Left ventricle myocardium inferior (tissue), 1 donor: ENCODE data around the gene CXCL13. TPM values are rescaled to one million over a fixed set of nuclear protein-coding genes. Genes with fewer than 3 reads are reported as not detected.
"Not testable (repeated sequence)": the region's sequence is repeated elsewhere in the genome, so short reads cannot be mapped to it uniquely, and the experiment has no call there.

ENCODE experiments used
- DNase-seq: peaks from one replicate; pipeline ENCODE4 v3.0.0-alpha.2; 2020
- H3K27ac ChIP-seq: fragments of 200-600 bp; replicated peaks from 2 replicates; pipeline ENCODE4 v1.8.0; 2021
- H3K27me3 ChIP-seq: fragments of 200-600 bp; 2 replicates; pipeline ENCODE4 v1.8.0; 2021; ENCODE audit warnings: low read depth
- H3K36me3 ChIP-seq: fragments of 200-600 bp; 2 replicates; pipeline ENCODE4 v1.8.0; 2021
- H3K4me1 ChIP-seq: fragments of 200-600 bp; 2 replicates; pipeline ENCODE4 v1.8.0; 2021
- H3K4me3 ChIP-seq: fragments of 200-600 bp; 2 replicates; pipeline ENCODE4 v1.8.0; 2021; ENCODE audit warnings: mild to moderate bottlenecking, moderate library complexity
- H3K9me3 ChIP-seq: fragments of 200-600 bp; replicated peaks from 2 replicates; pipeline ENCODE4 v1.8.0; 2021
- CTCF ChIP-seq: fragments of 200-600 bp; IDR thresholded peaks from 2 replicates; pipeline ENCODE4 v1.8.0; 2021; ENCODE audit warnings: antibody characterized with exemption, mild to moderate bottlenecking, borderline replicate concordance
- intact Hi-C: fragments of 100-400 bp; cut with micrococcal nuclease; formaldehyde crosslinking; loops from one replicate; pipeline ENCODE4 v1.11.0; 2022
- total RNA-seq: library from RNA; stranded (reverse); fragmentation: NEBNext Ultra II Directional; extraction: Animal tissue kit (Norgen Biotek cat#: 25700); gene quantifications from one replicate; pipeline ENCODE4 v1.2.1, GENCODE V29; 2021
- donor health status: DM: no; HTN: yes; CAD: no; lungs with severe emphysema.

Gene CXCL13
- total RNA-seq, 1 donor from 2014 or later: not detected

GRCh38 chr4:77651820-77652219 is 46.2 kb downstream of the CXCL13 start:
- Histone ChIP-seq H3K27ac (no peak overlapping the region), H3K4me3 (no peak overlapping the region), H3K4me1 (no peaks in the 10 kb centered on the region), H3K27me3 (no peaks in the 10 kb centered on the region), H3K36me3 (no peaks in the 10 kb centered on the region), H3K9me3 (peaks cover 8% of the 10 kb centered on the region)
- intact Hi-C loops: no loop called here
- TF ChIP-seq CTCF: no peak
- DNase-seq: no peak

- H3K4me1 ChIP-seq: no peaks in the 10 kb centered on the region
- intact Hi-C loops: no loop called here
- H3K27me3 ChIP-seq: no peaks in the 10 kb centered on the region
- peaks cover 5% of the 10 kb centered on the region for H3K9me3 ChIP-seq
- no peak overlapping the region for H3K27ac ChIP-seq
- TF ChIP-seq CTCF: no peak
- no peak for DNase-seq
- H3K36me3 ChIP-seq: no peaks in the 10 kb centered on the region
- H3K4me3 ChIP-seq: no peak overlapping the region
Measured at GRCh38 chr4:77652237-77652897, 46.7 kb downstream of the CXCL13 start.

GRCh38 chr4:77653162-77653758 is 47.6 kb downstream of the CXCL13 start:
- no peaks in the 10 kb centered on the region for H3K27me3 ChIP-seq
- H3K36me3 ChIP-seq: no peaks in the 10 kb centered on the region
- H3K9me3 ChIP-seq: peaks cover 9% of the 10 kb centered on the region
- TF ChIP-seq CTCF: no peak
- no peak overlapping the region for H3K27ac ChIP-seq
- no peaks in the 10 kb centered on the region for H3K4me1 ChIP-seq
- no peak for DNase-seq
- no peak overlapping the region for H3K4me3 ChIP-seq
- intact Hi-C loops: no loop called here

- H3K27ac ChIP-seq, H3K27me3 ChIP-seq, intact Hi-C loops, DNase-seq, H3K4me3 ChIP-seq, H3K36me3 ChIP-seq, H3K4me1 ChIP-seq, H3K9me3 ChIP-seq: not testable (repeated sequence)
Measured at GRCh38 chr4:77660318-77660717, 54.7 kb downstream of the CXCL13 start.

Other genes starting within 250 kb of the CXCL13 start
- gene CNOT6L, start 213.5 kb downstream of the CXCL13 start, total RNA-seq: 21.8 TPM